Tibial artery (tissue), 4 donors: ENCODE measurements around the gene PRDM16.

Source experiments
- DNase-seq, 2 donors: peaks; one replicate each; pipeline ENCODE4 v3.0.0-alpha.2; 2019
- H3K27ac ChIP-seq, 2 donors: fragments of 200-600 bp; sonication (generic) in 1 of 2; 1 replicate in 1 of 2; 2 replicates in 1 of 2; pipeline ENCODE4 v1.5.1; 2018 to 2019; ENCODE audit warnings: mild to moderate bottlenecking in 1 of 2
- H3K27me3 ChIP-seq, 2 donors: fragments of 200-600 bp; sonication (generic) in 1 of 2; one replicate each; pipeline versions ENCODE4 v1.5.1 to v1.6.0; 2016 to 2019
- H3K36me3 ChIP-seq, 3 donors: fragments of 200-600 bp; sonication (generic) in 2 of 3; one replicate each; pipeline ENCODE4 v1.5.1; 2016 to 2019; ENCODE audit warnings: mild to moderate bottlenecking in 2 of 3
- H3K4me1 ChIP-seq, 4 donors: fragments of 200-600 bp; sonication (generic) in 2 of 4; 1 replicate in 3 of 4; 2 replicates in 1 of 4; pipeline ENCODE4 v1.5.1; 2016 to 2019
- H3K4me3 ChIP-seq, 2 donors: fragments of 200-600 bp; sonication (generic) in 1 of 2; 1 replicate in 1 of 2; 2 replicates in 1 of 2; pipeline ENCODE4 v1.5.1; 2018 to 2019; ENCODE audit warnings: mild to moderate bottlenecking in 2 of 2
- H3K9me3 ChIP-seq, 3 donors: fragments of 200-600 bp; sonication (generic) in 1 of 3; one replicate each; pipeline ENCODE4 v1.5.1; 2016 to 2019
- intact Hi-C: fragments of 100-400 bp; cut with DNase I; formaldehyde crosslinking; loops from one replicate; pipeline ENCODE4 v1.15.0; 2023; ENCODE audit warnings: low total_unique reads
- TF ChIP-seq, protein P1 (sequence below), 2 experiments: fragments of 200-600 bp in 1 of 2; fragments of 450-650 bp in 1 of 2; IDR thresholded peaks; one replicate each; pipeline ENCODE4 v1.5.1; 2017 to 2019; ENCODE audit warnings: antibody characterized with exemption in 2 of 2, mild to moderate bottlenecking in 1 of 2, moderate library complexity in 1 of 2

PRDM16 gene

DNA sequence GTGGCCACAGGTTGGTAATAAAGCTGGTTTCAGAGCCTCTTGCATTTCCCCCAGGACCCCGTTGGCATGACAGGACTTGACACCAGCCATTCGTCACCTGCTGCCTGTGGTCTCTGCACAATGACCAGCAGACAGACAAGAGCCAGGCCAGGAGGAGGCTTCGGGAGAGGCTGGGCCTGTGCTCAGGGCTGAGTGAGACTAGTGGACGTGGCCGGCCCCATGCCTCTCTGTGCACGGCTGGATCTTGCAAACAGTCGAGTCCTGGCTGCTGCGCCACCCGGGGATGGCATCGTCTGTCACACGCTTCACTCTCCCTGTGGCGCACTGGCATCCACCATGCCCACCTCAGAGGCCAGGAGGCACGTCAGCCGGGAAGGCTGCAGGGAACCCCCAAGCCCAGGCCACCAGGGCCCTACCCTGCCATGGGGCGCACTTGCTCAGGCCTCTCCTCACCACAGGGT is 208.0 kb downstream of the PRDM16 start:
- Histone ChIP-seq H3K4me1 (peaks cover 0 to 70% (median 31%) of the 10 kb centered on the region in 4 donors), H3K36me3 (no peaks in the 10 kb centered on the region), H3K4me3 (no peak overlapping the region), H3K27me3 (no peaks in the 10 kb centered on the region), H3K27ac (peak overlapping the region; percentile 81 to 83), H3K9me3 (no peaks in the 10 kb centered on the region)
- TF ChIP-seq, protein P1, sequence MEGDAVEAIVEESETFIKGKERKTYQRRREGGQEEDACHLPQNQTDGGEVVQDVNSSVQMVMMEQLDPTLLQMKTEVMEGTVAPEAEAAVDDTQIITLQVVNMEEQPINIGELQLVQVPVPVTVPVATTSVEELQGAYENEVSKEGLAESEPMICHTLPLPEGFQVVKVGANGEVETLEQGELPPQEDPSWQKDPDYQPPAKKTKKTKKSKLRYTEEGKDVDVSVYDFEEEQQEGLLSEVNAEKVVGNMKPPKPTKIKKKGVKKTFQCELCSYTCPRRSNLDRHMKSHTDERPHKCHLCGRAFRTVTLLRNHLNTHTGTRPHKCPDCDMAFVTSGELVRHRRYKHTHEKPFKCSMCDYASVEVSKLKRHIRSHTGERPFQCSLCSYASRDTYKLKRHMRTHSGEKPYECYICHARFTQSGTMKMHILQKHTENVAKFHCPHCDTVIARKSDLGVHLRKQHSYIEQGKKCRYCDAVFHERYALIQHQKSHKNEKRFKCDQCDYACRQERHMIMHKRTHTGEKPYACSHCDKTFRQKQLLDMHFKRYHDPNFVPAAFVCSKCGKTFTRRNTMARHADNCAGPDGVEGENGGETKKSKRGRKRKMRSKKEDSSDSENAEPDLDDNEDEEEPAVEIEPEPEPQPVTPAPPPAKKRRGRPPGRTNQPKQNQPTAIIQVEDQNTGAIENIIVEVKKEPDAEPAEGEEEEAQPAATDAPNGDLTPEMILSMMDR (IDR thresholded peaks at IDR 0.05), result no peak
- DNase-seq, result no peak
- intact Hi-C loops, result loop anchor here (5.0 kb wide), 1 partner anchor 35 kb away; no protein-coding TSS in a partner anchor

DNA sequence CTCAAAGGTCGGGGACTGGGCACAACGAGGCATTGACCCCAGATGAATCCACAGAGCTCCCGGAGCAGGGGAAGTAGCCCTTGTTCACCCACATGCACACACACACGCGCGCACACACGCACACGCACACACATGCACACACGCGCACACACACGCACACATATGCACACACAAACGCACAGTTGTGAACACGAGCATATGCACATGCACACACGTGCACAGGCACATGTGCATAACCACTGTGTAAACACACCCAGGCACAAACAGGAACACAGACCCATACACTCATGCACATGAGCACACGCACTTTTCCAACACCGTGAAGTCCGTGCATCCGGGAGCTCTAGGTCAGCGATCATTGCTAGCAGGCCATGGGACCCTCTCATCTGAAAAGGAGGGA is 208.6 kb downstream of the PRDM16 start:
- DNase-seq, result no peak
- Histone ChIP-seq H3K9me3 (no peaks in the 10 kb centered on the region), H3K4me1 (peaks cover 0 to 72% (median 34%) of the 10 kb centered on the region in 4 donors), H3K36me3 (no peaks in the 10 kb centered on the region), H3K27ac (peak overlapping the region; percentile 81 to 83), H3K4me3 (no peak overlapping the region), H3K27me3 (no peaks in the 10 kb centered on the region)
- intact Hi-C loops, result loop anchor here (5.0 kb wide), 1 partner anchor 35 kb away; no protein-coding TSS in a partner anchor
- TF ChIP-seq, protein P1 (IDR thresholded peaks at IDR 0.05), result no peak

DNA sequence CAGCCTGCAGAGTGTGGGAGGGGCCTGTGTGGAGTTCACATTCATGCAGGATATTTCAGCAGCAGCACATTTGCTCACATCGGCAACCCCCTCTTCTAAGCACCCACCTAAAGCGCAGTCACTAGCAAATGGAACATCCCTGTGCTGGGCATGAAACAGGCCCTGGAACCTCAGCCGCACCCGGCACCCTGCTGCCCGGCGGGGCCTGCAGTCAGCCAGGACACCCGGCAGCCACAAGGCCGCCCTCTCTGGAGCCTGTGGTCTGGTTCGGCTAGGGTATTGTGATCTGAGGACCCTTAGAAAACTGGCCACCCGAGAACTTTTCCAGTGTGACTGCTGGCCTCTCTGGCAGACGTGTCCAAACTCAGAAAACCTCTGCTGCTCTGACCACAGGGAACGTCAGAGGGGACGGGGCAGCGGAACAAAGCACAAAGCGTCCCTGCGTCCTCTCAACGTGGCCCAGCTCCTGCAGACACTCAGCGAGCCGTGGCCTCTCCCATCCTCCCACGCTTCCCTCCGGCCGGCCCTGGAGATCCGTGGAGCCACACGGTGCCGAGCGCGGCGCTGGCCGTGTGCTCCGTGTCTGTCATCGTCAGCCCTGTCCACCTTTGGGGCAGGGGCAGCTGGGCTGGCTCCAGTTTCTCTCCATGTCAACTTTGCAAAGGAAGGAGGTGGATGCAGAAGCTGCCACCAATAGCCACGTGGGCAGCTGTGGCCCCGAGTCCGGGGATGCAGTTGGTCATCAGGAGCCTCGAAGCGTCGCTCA is 209.6 kb downstream of the PRDM16 start:
- intact Hi-C loops, result loop anchor here (5.0 kb wide), 1 partner anchor 34 kb away; no protein-coding TSS in a partner anchor
- TF ChIP-seq, protein P1 (IDR thresholded peaks at IDR 0.05), result no peak
- H3K4me1 ChIP-seq, result peaks cover 0 to 82% (median 44%) of the 10 kb centered on the region in 4 donors
- no peaks in the 10 kb centered on the region for H3K36me3 ChIP-seq
- H3K4me3 ChIP-seq, result no peak overlapping the region
- DNase-seq, result no peak
- H3K27me3 ChIP-seq, result no peaks in the 10 kb centered on the region
- peak overlapping the region in 1 of 2 donors; percentile 31 for H3K27ac ChIP-seq
- no peaks in the 10 kb centered on the region for H3K9me3 ChIP-seq

DNA sequence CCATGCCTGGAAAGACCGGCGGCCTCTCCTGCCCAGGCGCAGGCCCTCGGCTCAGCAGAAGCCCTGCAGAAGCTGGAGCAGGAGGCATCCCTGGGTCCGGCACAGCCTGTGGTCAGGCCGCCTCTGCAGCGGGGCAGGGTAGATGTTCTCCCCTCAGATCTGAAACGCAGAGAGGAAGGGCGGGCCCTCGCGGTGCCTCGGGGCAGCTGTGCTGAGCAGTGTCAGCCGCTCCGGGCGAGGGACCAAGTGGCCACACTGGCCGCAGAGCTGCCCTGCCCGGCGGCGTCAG is 210.1 kb downstream of the PRDM16 start:
- Histone ChIP-seq H3K4me1 (peaks cover 0 to 87% (median 49%) of the 10 kb centered on the region in 4 donors), H3K9me3 (no peaks in the 10 kb centered on the region), H3K4me3 (no peak overlapping the region), H3K27ac (peak overlapping the region; percentile 31 to 34), H3K27me3 (no peaks in the 10 kb centered on the region), H3K36me3 (no peaks in the 10 kb centered on the region)
- no peak for DNase-seq
- intact Hi-C loops, result loop anchor here (5.0 kb wide), 1 partner anchor 33 kb away; no protein-coding TSS in a partner anchor
- TF ChIP-seq, protein P1 (IDR thresholded peaks at IDR 0.05), result no peak

DNA sequence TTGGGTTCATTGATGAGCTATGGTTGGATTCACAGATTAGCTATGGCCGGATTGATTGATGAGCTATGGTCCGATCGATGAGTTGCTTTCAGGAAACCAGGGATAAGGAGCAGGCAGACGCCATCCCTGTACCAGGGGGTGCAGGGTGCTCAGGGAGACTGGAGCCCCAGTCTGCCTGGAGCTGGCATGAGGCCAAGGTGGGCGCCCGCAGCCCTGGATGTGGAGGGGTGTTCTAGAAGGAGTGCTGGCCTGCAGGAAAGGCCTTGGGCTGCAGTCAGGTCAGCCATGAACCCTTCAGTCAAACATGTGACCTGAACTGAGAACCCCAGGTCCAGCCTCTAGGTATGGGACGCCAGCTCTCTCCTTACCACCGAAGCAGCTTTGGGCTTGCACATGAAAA is 212.7 kb downstream of the PRDM16 start:
- intact Hi-C loops, result loop anchor here (5.0 kb wide), 1 partner anchor 219 kb away; no protein-coding TSS in a partner anchor
- Histone ChIP-seq H3K9me3 (no peaks in the 10 kb centered on the region), H3K27ac (peak overlapping the region in 1 of 2 donors; percentile 41), H3K4me1 (peaks cover 0 to 67% (median 35%) of the 10 kb centered on the region in 4 donors), H3K27me3 (no peaks in the 10 kb centered on the region), H3K4me3 (no peak overlapping the region), H3K36me3 (no peaks in the 10 kb centered on the region)
- TF ChIP-seq, protein P1 (IDR thresholded peaks at IDR 0.05), result no peak
- no peak for DNase-seq
